Measurements from ENCODE around the gene C19orf33. TPM values are rescaled to one million over a fixed set of nuclear protein-coding genes. Genes with fewer than 3 reads are reported as not detected.

C19orf33 gene
- total and polyA plus RNA-seq, 2 of the 8 experiments (the other 6 are each of a cell fraction or from before 2014, with no cell fraction given), result 6.0 to 36.0 TPM

DNA sequence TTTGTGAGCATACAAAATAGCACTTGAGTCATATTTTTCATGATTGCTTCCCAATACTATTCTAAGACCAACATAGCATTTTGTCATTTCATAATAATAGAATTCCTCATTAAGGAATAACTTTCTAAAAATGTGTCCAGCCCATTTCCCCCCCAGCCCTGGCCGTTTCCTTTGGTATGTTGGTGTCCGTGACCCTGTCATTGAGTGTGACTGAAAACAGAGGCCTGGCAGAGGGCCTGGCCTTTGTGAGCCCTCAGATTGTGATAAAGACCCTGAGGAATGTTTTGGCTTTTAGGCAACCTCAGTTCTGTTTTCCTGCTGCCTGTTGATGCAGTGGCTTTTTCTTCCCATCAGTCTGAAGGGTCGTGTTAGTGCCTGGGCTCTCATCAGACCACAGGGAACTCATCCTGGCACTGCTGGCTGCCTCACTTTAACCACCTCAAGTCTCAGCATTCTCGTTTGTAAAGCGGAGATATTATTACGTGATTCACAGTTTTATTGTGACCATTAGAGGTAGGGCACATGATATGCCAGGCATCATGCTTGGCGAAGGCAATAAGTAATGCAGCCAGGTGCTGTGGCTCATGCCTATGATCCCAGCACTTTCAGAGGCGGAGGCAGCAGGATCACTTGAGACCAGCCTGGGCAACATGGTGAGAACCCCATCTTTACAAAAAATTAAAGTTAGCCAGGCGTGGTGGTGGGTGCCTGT, 25.9 kb upstream of the C19orf33 start:
- WGBS, 2 experiments (ENCODE audit: extremely low coverage in 1 of 2, insufficient coverage in 1 of 2, insufficient read length in 1 of 2, insufficient replicate concordance in 2 of 2, low coverage in 1 of 2, low lambda C conversion rate in 2 of 2, missing lambda C conversion rate in 1 of 2), result 86% methylated on average over 9 of the region's 9 CpGs; no CpG with 5 or more reads in 1 of the 2 experiments
- no peak overlapping the region for H4K5ac ChIP-seq (ENCODE audit: insufficient read length, low read depth, low read length)
- no peak overlapping the region for H4K91ac ChIP-seq (replicated peaks; ENCODE audit: insufficient read length, low read length)
- no peaks in the 10 kb centered on the region for H3K23me2 ChIP-seq (ENCODE audit: low read depth, low read length)
- FAIRE-seq (no peak), DNase-seq (ENCODE audit: low read depth in 1 of 2, low spot score in 2 of 2) (no peak)
- no peak overlapping the region for H2AFZ ChIP-seq (ENCODE audit: low read length)
- H3K56ac ChIP-seq (replicated peaks; ENCODE audit: insufficient read length, low read depth, low read length), result no peak overlapping the region
- no peak overlapping the region for H3K14ac ChIP-seq (ENCODE audit: insufficient read length)
- H3K79me1 ChIP-seq (ENCODE audit: low read depth, low read length), result peaks cover 24% of the 10 kb centered on the region
- no peak overlapping the region for H3K18ac ChIP-seq (ENCODE audit: extremely low read depth, low read length)
- H3K4ac ChIP-seq (replicated peaks; ENCODE audit: insufficient read length, low read depth, low read length), result no peak overlapping the region
- no peaks in the 10 kb centered on the region for H3K9me3 ChIP-seq (ENCODE audit: insufficient read depth in 2 of 2, low read depth in 1 of 2, low read length in 1 of 2)
- no peak overlapping the region for H3K4me2 ChIP-seq (ENCODE audit: insufficient read depth in 1 of 2, low read depth in 2 of 2, low read length in 2 of 2)
- no peaks in the 10 kb centered on the region for H3K27me3 ChIP-seq (replicated peaks in 1 of 4; ENCODE audit: control insufficient read depth in 3 of 4, extremely low read depth in 1 of 4, insufficient read depth in 3 of 4, low read length in 3 of 4)
- H2AK5ac ChIP-seq (ENCODE audit: low read depth, low read length), result no peak overlapping the region
- no peak overlapping the region for H2BK120ac ChIP-seq (replicated peaks; ENCODE audit: low read depth, low read length)
- H3K9ac ChIP-seq (replicated peaks in 1 of 4; ENCODE audit: extremely low read depth in 1 of 4, low read depth in 3 of 4, low read length in 3 of 4), result peak overlapping the region in 1 of 4 experiments; percentile 28; a peak in 2 of 7 replicates
- no peaks in the 10 kb centered on the region; a peak in 1 of 7 replicates for H3K4me1 ChIP-seq (replicated peaks in 1 of 4; ENCODE audit: control insufficient read depth in 3 of 4, insufficient read depth in 4 of 4, low read length in 3 of 4)
- peaks cover 21 to 31% of the 10 kb centered on the region in 2 experiments for H4K20me1 ChIP-seq (replicated peaks in 1 of 2; ENCODE audit: control insufficient read depth in 1 of 2, insufficient read depth in 2 of 2, low read length in 2 of 2)
- no peak overlapping the region for H4K8ac ChIP-seq (ENCODE audit: extremely low read depth, insufficient read depth, low read length)
- no peak overlapping the region for H2BK12ac ChIP-seq (ENCODE audit: low read depth, low read length)
- H3K27ac ChIP-seq (ENCODE audit: low read depth, low read length), result no peak overlapping the region
- POLR2A ChIA-PET (ENCODE audit: partially characterized antibody), result interaction anchor here (1.5 to 3.7 kb wide), 3 partner anchors 12 to 31 kb away, joined by 6 to 25 read pairs (median 12); partner anchors contain the start of gene SPINT2
- peaks cover 0 to 5% (median 3%) of the 10 kb centered on the region in 4 experiments; a peak in 4 of 8 replicates for H3K36me3 ChIP-seq (ENCODE audit: control insufficient read depth in 2 of 4, insufficient read depth in 4 of 4, low read length in 3 of 4)
- H2BK20ac ChIP-seq (ENCODE audit: low read length), result no peak overlapping the region
- H2BK15ac ChIP-seq (ENCODE audit: low read length), result no peak overlapping the region
- no peak overlapping the region for H3K23ac ChIP-seq (ENCODE audit: insufficient read length)
- peaks cover 8 to 90% of the 10 kb centered on the region in 2 experiments for H3K79me2 ChIP-seq (ENCODE audit: control insufficient read depth in 1 of 2, insufficient read depth in 2 of 2, low read length in 2 of 2)
- no peak overlapping the region for H2BK5ac ChIP-seq (ENCODE audit: low read depth, low read length)
- CTCF ChIA-PET (ENCODE audit: partially characterized antibody), result interaction anchor here (1.2 to 2.7 kb wide), 4 partner anchors 11 to 144 kb away, joined by 4 to 9 read pairs (median 4); partner anchors contain the start of genes PPP1R14A and SPINT2
- no peak overlapping the region for H3K4me3 ChIP-seq (ENCODE audit: extremely low read depth in 1 of 4, insufficient read depth in 2 of 4, low read depth in 3 of 4, low read length in 4 of 4)
- no peak for TF ChIP-seq KDM5A (IDR thresholded peaks at IDR 0.05; ENCODE audit: low read length)
- TF ChIP-seq RAD21 (IDR thresholded peaks at IDR 0.05 in 1 of 2, conservative IDR thresholded peaks at IDR 0.05 in 1 of 2; ENCODE audit: low read depth in 2 of 2, low read length in 2 of 2), result no peak
- TF ChIP-seq GTF2F1 (IDR thresholded peaks at IDR 0.05; ENCODE audit: borderline replicate concordance, low read depth, low read length), result no peak
- no peak for TF ChIP-seq ATF3 (IDR thresholded peaks at IDR 0.05; ENCODE audit: insufficient read depth, low read depth, low read length)
- no peak for TF ChIP-seq POLR2A (IDR thresholded peaks at IDR 0.05; ENCODE audit: control extremely low read depth in 1 of 2, low read depth in 2 of 2, low read length in 2 of 2)
- no peak for TF ChIP-seq SUZ12 (IDR thresholded peaks at IDR 0.05; ENCODE audit: low read length)
- no peak for TF ChIP-seq SRF (IDR thresholded peaks at IDR 0.05; ENCODE audit: low read depth, low read length)
- TF ChIP-seq USF2 (IDR thresholded peaks at IDR 0.05; ENCODE audit: low read length), result no peak

Data from H1 (cell line).